ENCODE results near the gene KLHL35.

DNA sequence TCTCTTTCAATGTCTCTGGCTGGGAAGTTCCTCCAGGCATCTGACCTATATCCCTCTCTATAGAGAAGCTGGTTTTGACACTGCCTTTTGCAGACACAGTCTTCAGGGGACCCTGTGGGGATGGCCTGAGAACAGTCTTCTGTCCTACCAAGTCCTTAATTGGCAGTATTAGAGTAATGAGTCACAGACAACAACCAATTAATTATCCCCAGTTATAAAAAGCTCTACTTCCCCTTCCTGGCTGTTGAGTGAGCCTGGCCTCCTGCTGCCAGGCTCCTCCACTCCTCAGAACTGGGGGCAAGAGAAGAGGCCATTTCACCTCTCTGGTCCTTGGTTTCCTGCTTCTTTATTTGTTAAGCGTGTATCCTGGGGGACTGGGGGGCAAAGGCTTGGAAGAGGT lies 41.2 kb upstream of the KLHL35 start:
- TF ChIP-seq ZNF462 (CRISPR knock-in tag; IDR thresholded peaks at IDR 0.05) (no peak), POLR2AphosphoS5 (IDR thresholded peaks at IDR 0.05; ENCODE audit: low read depth) (no peak), EZH2phosphoT487 (IDR thresholded peaks at IDR 0.05; ENCODE audit: unreplicated experiment) (no peak), JUNB (IDR thresholded peaks at IDR 0.05; ENCODE audit: unreplicated experiment) (no peak), NANOG (IDR thresholded peaks at IDR 0.05; ENCODE audit: borderline replicate concordance) (no peak)
- TF ChIP-seq, protein P1, sequence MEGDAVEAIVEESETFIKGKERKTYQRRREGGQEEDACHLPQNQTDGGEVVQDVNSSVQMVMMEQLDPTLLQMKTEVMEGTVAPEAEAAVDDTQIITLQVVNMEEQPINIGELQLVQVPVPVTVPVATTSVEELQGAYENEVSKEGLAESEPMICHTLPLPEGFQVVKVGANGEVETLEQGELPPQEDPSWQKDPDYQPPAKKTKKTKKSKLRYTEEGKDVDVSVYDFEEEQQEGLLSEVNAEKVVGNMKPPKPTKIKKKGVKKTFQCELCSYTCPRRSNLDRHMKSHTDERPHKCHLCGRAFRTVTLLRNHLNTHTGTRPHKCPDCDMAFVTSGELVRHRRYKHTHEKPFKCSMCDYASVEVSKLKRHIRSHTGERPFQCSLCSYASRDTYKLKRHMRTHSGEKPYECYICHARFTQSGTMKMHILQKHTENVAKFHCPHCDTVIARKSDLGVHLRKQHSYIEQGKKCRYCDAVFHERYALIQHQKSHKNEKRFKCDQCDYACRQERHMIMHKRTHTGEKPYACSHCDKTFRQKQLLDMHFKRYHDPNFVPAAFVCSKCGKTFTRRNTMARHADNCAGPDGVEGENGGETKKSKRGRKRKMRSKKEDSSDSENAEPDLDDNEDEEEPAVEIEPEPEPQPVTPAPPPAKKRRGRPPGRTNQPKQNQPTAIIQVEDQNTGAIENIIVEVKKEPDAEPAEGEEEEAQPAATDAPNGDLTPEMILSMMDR (conservative IDR thresholded peaks at IDR 0.05; ENCODE audit: low read depth in 2 of 2) = no peak
- TF ChIP-seq, protein P2, sequence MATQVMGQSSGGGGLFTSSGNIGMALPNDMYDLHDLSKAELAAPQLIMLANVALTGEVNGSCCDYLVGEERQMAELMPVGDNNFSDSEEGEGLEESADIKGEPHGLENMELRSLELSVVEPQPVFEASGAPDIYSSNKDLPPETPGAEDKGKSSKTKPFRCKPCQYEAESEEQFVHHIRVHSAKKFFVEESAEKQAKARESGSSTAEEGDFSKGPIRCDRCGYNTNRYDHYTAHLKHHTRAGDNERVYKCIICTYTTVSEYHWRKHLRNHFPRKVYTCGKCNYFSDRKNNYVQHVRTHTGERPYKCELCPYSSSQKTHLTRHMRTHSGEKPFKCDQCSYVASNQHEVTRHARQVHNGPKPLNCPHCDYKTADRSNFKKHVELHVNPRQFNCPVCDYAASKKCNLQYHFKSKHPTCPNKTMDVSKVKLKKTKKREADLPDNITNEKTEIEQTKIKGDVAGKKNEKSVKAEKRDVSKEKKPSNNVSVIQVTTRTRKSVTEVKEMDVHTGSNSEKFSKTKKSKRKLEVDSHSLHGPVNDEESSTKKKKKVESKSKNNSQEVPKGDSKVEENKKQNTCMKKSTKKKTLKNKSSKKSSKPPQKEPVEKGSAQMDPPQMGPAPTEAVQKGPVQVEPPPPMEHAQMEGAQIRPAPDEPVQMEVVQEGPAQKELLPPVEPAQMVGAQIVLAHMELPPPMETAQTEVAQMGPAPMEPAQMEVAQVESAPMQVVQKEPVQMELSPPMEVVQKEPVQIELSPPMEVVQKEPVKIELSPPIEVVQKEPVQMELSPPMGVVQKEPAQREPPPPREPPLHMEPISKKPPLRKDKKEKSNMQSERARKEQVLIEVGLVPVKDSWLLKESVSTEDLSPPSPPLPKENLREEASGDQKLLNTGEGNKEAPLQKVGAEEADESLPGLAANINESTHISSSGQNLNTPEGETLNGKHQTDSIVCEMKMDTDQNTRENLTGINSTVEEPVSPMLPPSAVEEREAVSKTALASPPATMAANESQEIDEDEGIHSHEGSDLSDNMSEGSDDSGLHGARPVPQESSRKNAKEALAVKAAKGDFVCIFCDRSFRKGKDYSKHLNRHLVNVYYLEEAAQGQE (IDR thresholded peaks at IDR 0.05; ENCODE audit: unreplicated experiment) = no peak

Measured in GM23338 (cell line).